Testis (tissue), 3 donors: ENCODE results near the gene GRAMD1B. TPM values are rescaled to one million over a fixed set of nuclear protein-coding genes. Genes with fewer than 3 reads are reported as not detected.

Experiments used
- DNase-seq: peaks from one replicate; pipeline ENCODE4 v3.0.0-alpha.2; 2019
- H3K27ac ChIP-seq, 2 donors: fragments of 200-600 bp; sonication (generic); one replicate each; pipeline ENCODE4 v1.5.1; 2019
- H3K27me3 ChIP-seq: fragments of 200-600 bp; sonication (generic); one replicate; pipeline ENCODE4 v1.5.1; 2019
- H3K36me3 ChIP-seq: fragments of 200-600 bp; sonication (generic); one replicate; pipeline ENCODE4 v1.5.1; 2017; ENCODE audit warnings: low read depth; ENCODE audit errors: missing control alignments
- H3K4me1 ChIP-seq: fragments of 200-600 bp; sonication (generic); one replicate; pipeline ENCODE4 v1.5.1; 2019
- H3K4me3 ChIP-seq, 2 donors: fragments of 200-600 bp; sonication (generic); one replicate each; pipeline ENCODE4 v1.5.1; 2017 to 2019
- H3K9me3 ChIP-seq: fragments of 200-600 bp; sonication (generic); one replicate; pipeline ENCODE4 v1.5.1; 2017
- CTCF ChIP-seq, 3 experiments: fragments of 450-650 bp in 2 of 3; fragments of 200-600 bp in 1 of 3; sonication (generic) in 1 of 3; IDR thresholded peaks; one replicate each; pipeline ENCODE4 v1.5.1; 2016 to 2019; ENCODE audit warnings: antibody characterized with exemption in 3 of 3, mild to moderate bottlenecking in 2 of 3, moderate library complexity in 1 of 3
- POLR2A ChIP-seq: fragments of 450-650 bp; IDR thresholded peaks from one replicate; pipeline ENCODE4 v1.6.1; 2017; ENCODE audit warnings: antibody characterized with exemption, mild to moderate bottlenecking, moderate library complexity
- WGBS, 2 donors: methylation state at CpG; one replicate each; pipeline ENCODE4 v1.1.5; 2018; 5-methylcytosine and 5-hydroxymethylcytosine counted together
- intact Hi-C: fragments of 100-400 bp; cut with DNase I; formaldehyde crosslinking; loops from one replicate; pipeline ENCODE4 v1.15.1; 2023; ENCODE audit warnings: low total_unique reads
- polyA plus RNA-seq: library from polyadenylated mRNA; stranded (reverse); fragments of 350-450 nt; fragmentation: Illumina TruSeq; extraction: RNeasy Lipid Tissue Mini Kit (QIAGEN cat#74804); gene quantifications from one replicate; pipeline ENCODE4 v1.2.3, GENCODE V29; 2014; ENCODE audit warnings: low read depth, low replicate concordance; ENCODE audit not compliant: insufficient read depth
- total RNA-seq, 2 donors: library from RNA; depleted of rRNA; stranded (reverse); fragments of >200 nt; gene quantifications; one replicate each; pipeline ENCODE4 v1.2.3, GENCODE V29; 2016

Gene GRAMD1B
- total and polyA plus RNA-seq, 3 donors from 2014 or later = 48.1 to 78.9 (median 48.9) TPM

DNA sequence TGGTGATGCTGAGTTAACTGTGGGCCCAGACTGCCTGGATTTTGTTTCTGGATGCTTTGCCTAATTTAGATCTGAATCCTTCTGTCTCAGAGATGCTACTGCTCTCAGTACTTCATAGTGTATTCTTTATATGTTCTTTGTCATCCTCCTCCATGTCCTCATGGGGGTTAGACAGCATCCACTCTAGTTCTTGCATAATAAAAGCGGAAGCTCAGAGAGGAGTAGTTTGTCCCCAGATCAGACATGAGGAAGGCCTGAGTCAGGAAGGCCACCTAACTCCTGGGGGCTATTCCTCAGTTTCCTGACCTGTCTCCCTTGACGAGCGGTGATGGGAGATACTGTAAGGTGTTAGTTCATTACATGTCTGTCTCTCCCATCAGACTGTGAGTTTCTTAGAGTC is 134.2 kb downstream of the GRAMD1B start:
- Histone ChIP-seq H3K4me1 (peaks cover 31% of the 10 kb centered on the region), H3K27ac (no peak overlapping the region), H3K27me3 (no peaks in the 10 kb centered on the region), H3K36me3 (no peaks in the 10 kb centered on the region), H3K4me3 (no peak overlapping the region), H3K9me3 (no peaks in the 10 kb centered on the region)
- intact Hi-C loops = no loop called here
- no peak for DNase-seq
- 96 to 100% methylated on average over 3 of the region's 3 CpGs for WGBS, 2 donors
- TF ChIP-seq POLR2A (no peak), CTCF (IDR thresholded peaks at IDR 0.05) (no peak)

DNA sequence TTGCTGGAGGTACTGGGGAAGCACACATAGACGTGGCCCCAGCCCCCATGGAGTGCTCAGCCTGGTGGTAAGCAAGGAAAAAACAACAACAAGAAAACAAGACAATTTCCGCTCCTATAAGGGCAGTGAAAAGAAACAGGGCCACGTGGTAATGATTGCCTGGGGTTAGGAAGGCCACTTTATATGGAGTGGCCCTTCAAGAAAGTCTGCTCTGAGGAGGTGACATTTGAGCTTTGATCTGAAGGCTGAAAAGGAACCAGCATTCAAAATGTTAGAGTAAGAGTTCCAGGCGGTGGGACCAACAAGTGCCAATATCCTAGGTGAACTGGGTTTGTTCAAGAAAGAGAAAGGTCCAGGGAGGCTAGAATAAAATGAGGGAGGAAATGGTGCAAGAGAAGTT is 136.8 kb downstream of the GRAMD1B start:
- intact Hi-C loops = no loop called here
- Histone ChIP-seq H3K4me3 (no peak overlapping the region), H3K27ac (no peak overlapping the region), H3K9me3 (no peaks in the 10 kb centered on the region), H3K36me3 (no peaks in the 10 kb centered on the region), H3K4me1 (peaks cover 11% of the 10 kb centered on the region), H3K27me3 (no peaks in the 10 kb centered on the region)
- 86 to 89% methylated on average over 4 of the region's 4 CpGs for WGBS, 2 donors
- no peak for DNase-seq
- TF ChIP-seq POLR2A (no peak), CTCF (IDR thresholded peaks at IDR 0.05) (no peak)

DNA sequence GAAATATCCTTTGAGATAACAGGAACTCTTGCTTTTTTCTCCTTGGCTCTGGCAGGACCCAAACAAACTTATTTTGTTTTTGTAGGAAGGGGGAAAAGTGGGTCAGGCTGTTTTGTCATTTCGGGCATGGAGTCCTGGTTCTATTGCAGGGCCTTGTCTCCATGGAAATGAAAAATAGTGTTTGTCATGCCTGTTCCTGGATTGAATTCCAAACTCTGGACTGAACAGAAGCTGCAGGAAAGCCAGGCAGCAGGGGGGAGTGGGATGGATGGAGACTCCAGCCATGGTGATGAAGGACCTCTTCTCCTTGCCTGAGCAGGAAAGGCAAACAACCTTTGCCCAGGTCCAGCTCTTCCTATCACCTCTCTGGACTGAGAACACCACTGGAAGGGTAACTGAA is 137.4 kb downstream of the GRAMD1B start:
- Histone ChIP-seq H3K4me3 (no peak overlapping the region), H3K9me3 (no peaks in the 10 kb centered on the region), H3K4me1 (peaks cover 7% of the 10 kb centered on the region), H3K27me3 (no peaks in the 10 kb centered on the region), H3K36me3 (no peaks in the 10 kb centered on the region), H3K27ac (no peak overlapping the region)
- intact Hi-C loops = no loop called here
- 56 to 70% methylated on average over 1 of the region's 1 CpG for WGBS, 2 donors
- no peak for DNase-seq
- TF ChIP-seq CTCF (IDR thresholded peaks at IDR 0.05) (no peak), POLR2A (no peak)

- Histone ChIP-seq H3K27me3 (no peaks in the 10 kb centered on the region), H3K9me3 (no peaks in the 10 kb centered on the region), H3K4me1 (no peaks in the 10 kb centered on the region), H3K4me3 (no peak overlapping the region), H3K36me3 (no peaks in the 10 kb centered on the region), H3K27ac (no peak overlapping the region)
- intact Hi-C loops = no loop called here
- no peak for DNase-seq
- WGBS, 2 donors = 71 to 75% methylated on average over 7 of the region's 7 CpGs
- no peak for TF ChIP-seq CTCF (IDR thresholded peaks at IDR 0.05)
- no peak for TF ChIP-seq POLR2A
These were observed 138.3 kb downstream of the GRAMD1B start for GRCh38 chr11:123568367-123568870.

DNA sequence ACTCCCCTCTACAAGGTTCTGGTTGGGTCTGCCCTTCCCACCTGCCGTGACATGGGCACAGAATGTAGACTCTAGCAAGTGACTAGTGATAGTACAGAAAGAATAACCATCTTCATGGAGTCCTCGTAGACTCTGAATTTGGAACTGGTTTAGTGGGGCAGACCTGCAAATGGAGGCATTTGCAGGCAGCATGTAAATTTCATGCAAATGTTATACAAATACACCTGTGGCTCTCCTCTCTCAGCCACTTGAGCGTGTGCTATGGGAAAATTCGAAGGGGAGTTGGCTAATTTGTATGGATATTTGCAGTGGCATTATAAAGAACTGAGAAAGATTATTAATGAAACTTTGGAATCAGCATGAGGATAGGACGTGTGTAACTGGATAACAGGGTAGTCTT is 139.3 kb downstream of the GRAMD1B start:
- no peak for DNase-seq
- TF ChIP-seq POLR2A = no peak
- Histone ChIP-seq H3K4me1 (no peaks in the 10 kb centered on the region), H3K4me3 (no peak overlapping the region), H3K27me3 (no peaks in the 10 kb centered on the region), H3K9me3 (no peaks in the 10 kb centered on the region), H3K36me3 (no peaks in the 10 kb centered on the region), H3K27ac (no peak overlapping the region)
- WGBS, 2 donors = 88 to 94% methylated on average over 5 of the region's 5 CpGs
- intact Hi-C loops = no loop called here
